Non-pigmented ciliary epithelial cell (primary cell): Measurements from ENCODE around the gene RABGGTA.
"Not testable (repeated sequence)": the region's sequence is repeated elsewhere in the genome, so short reads cannot be mapped to it uniquely, and the experiment has no call there.

ENCODE experiments used
- DNase-seq: peaks from one replicate; pipeline ENCODE4 v3.0.0-alpha.2; 2010; ENCODE audit warnings: low read depth

The RABGGTA gene

GRCh38 chr14:24260780-24261157, 10.6 kb downstream of the RABGGTA start:
- no peak for DNase-seq

- DNase-seq = no peak
Observed at GRCh38 chr14:24260026-24260779, 11.2 kb downstream of the RABGGTA start.

- DNase-seq = no peak
Observed at GRCh38 chr14:24259282-24260025, 11.9 kb downstream of the RABGGTA start.

GRCh38 chr14:24258548-24259265, 12.7 kb downstream of the RABGGTA start:
- DNase-seq = no peak

- no peak for DNase-seq
Observed at GRCh38 chr14:24258119-24258518, 13.3 kb downstream of the RABGGTA start.

- no peak for DNase-seq
Observed at GRCh38 chr14:24256960-24257359, 14.4 kb downstream of the RABGGTA start.

GRCh38 chr14:24255931-24256711, 15.3 kb downstream of the RABGGTA start:
- DNase-seq = no peak

- no peak for DNase-seq
Observed at GRCh38 chr14:24255438-24255837, 16.0 kb downstream of the RABGGTA start.

- no peak for DNase-seq
Observed at GRCh38 chr14:24254630-24255392, 16.6 kb downstream of the RABGGTA start.

- DNase-seq = no peak
Observed at GRCh38 chr14:24253936-24254335, 17.5 kb downstream of the RABGGTA start.

GRCh38 chr14:24252289-24253124, 18.9 kb downstream of the RABGGTA start:
- DNase-seq = no peak

GRCh38 chr14:24251880-24252288, 19.5 kb downstream of the RABGGTA start:
- DNase-seq = no peak

GRCh38 chr14:24250354-24250753, 21.0 kb downstream of the RABGGTA start:
- DNase-seq = no peak

- no peak for DNase-seq
Observed at GRCh38 chr14:24249230-24250021, 22.0 kb downstream of the RABGGTA start.

GRCh38 chr14:24247422-24247821, 24.0 kb downstream of the RABGGTA start:
- DNase-seq = no peak

- DNase-seq = no peak
Observed at GRCh38 chr14:24246765-24247212, 24.6 kb downstream of the RABGGTA start.

- not testable (repeated sequence) for DNase-seq
Observed at GRCh38 chr14:24245350-24245749, 26.0 kb downstream of the RABGGTA start.

GRCh38 chr14:24243336-24243836, 28.0 kb downstream of the RABGGTA start:
- no peak for DNase-seq

GRCh38 chr14:24241829-24242443, 29.5 kb downstream of the RABGGTA start:
- peak; percentile 68 for DNase-seq
